ENCODE results near the gene CNTFR.

Gene CNTFR

DNA sequence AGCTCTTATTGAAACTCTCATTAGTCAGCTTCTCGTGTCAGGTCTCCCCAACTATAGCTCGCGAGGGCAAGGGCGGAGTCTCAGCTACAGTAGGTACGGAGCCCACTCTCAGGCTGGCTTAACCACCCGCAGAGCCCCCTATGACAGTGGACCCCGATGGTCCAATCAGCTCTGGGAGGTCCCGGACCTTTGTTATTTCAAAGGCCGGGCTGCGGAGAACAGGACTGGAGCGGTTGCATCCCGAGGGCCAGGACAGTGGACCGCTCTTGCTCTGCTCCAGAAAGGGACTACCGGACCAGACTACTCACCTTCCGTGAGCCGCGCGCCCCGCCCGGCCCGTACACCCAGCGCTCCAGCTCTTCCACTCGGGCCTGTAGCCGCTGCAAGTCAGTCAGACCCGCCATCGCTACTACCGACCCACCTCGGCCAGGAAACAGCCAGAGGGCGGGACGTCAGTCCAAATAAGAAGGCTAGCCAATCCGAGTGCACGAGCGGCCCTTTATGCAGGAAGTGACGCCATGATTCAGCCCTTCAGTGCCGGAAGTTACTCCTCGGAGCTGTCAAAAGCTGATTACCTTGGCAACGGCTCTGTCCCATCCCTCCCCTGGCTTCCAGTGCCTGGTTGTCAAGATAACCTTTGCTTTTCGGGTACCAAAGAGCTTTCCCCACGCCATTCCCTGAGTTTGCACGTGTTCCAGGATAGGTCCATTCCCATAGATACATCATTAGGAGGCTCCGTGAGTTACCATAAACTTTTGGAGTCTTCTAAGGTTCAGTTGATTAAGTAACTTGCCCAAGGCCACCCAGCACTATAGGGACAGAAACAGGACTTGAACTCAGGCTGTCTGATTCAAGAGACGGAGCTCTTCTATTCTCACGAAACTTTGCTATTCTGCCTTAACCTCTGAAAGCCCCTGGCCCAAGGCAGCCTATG is 30.8 kb upstream of the CNTFR start, which contains the start of gene DCTN3:
Gene DCTN3, minus strand, starts transcription at position 435 of the 934 bp plus-strand sequence. Its CDS starts 31 bp downstream, at position 404.
- DNase-seq (ENCODE audit: low read depth), result peak; percentile 92

DNA sequence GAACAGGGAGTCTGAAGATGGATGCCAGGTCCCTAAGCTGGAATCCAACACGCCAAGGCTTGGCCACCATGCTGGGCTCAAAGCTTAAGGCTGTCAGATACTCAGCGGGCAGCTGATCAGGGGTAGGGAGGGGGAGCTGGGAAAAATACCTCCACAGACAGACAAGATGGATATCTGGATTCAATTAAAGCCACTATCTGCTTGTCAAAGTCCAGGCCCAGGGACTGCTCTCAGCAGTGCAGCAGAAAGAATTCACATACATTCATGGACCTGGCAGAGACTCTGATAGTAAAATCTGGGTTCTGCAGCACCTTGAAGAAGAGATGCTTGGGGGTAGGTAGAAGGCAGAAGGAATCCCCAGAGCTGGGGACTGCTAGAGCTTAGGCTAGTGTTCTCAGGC is 25.6 kb upstream of the CNTFR start:
- DNase-seq (ENCODE audit: low read depth), result no peak

DNA sequence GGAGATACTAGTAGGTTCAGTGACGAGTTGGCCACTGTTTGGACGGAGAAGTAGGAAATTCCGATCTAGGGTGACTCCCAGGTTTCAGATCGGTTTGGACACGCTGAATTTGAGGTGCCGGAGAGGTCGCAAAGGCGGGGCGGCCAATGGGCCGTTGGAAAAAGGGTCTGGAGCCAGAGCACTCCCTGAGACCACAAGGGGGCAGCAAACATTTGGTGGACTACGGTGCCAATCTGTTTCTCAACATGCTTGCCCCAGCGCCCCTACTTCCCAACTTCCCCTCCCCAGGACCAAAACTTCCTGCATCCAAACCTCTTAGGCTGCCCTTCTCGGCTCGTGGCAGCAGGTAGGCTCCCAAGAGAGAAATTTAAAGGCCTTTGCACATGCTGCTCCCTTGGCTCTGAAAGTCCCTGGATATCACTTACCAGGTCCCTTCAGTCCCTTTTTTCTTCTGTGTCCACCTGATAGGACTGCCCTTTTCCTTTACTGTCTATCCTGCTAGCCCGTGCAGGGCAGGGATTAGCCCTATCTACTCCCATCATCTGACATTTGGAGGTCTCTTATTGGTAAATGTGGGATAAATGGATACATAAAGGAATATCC is 23.4 kb upstream of the CNTFR start:
- peak; percentile 69 for DNase-seq (ENCODE audit: low read depth)

GRCh38 chr9:34611811-34612787 is 22.6 kb upstream of the CNTFR start, which contains the start of gene RPP25L:
Gene RPP25L, minus strand, starts transcription at chr9:34612097. Its CDS starts 801 bp downstream, at chr9:34611296.
- peak; percentile 56 for DNase-seq (ENCODE audit: low read depth)

GRCh38 chr9:34611251-34611810 is 21.8 kb upstream of the CNTFR start:
- no peak for DNase-seq (ENCODE audit: low read depth)

- DNase-seq (ENCODE audit: low read depth), result no peak
These were observed 21.1 kb upstream of the CNTFR start for GRCh38 chr9:34610434-34611206.

- DNase-seq (ENCODE audit: low read depth), result no peak
These were observed 17.8 kb upstream of the CNTFR start for GRCh38 chr9:34607331-34607730.

- DNase-seq (ENCODE audit: low read depth), result no peak
These were observed 17.4 kb upstream of the CNTFR start for GRCh38 chr9:34606905-34607304.

GRCh38 chr9:34606190-34606589 is 16.7 kb upstream of the CNTFR start:
- no peak for DNase-seq (ENCODE audit: low read depth)

DNA sequence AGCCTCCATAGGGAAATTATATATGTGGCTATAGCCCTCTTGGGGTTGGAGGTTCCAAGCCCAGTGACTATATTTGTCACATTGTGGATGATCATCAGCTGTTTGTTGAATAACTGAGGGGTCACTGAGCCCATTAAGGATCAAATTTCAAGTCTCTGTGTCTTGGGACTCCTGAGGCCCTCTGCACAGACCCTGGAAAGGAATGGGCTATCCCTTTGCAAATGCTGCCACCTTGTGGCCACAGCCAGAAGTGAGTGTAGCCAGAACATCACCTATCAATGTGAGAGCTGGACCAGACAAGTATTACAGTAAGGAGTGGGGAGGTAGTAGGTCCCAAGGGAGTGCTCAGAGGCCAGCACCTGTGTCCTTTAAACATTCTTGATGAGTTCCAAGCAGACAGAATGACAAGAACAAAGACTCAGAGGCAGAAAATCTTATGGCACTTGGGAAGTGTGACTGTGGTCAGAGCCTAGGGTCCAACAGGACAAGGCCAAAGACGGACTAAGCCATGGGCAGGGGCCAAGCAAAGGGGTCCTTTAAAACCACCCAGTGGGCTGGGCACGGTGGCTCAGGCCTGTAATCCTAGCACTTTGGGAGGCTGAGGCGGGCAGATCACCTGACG is 14.2 kb upstream of the CNTFR start:
- peak; percentile 44 for DNase-seq (ENCODE audit: low read depth)

DNA sequence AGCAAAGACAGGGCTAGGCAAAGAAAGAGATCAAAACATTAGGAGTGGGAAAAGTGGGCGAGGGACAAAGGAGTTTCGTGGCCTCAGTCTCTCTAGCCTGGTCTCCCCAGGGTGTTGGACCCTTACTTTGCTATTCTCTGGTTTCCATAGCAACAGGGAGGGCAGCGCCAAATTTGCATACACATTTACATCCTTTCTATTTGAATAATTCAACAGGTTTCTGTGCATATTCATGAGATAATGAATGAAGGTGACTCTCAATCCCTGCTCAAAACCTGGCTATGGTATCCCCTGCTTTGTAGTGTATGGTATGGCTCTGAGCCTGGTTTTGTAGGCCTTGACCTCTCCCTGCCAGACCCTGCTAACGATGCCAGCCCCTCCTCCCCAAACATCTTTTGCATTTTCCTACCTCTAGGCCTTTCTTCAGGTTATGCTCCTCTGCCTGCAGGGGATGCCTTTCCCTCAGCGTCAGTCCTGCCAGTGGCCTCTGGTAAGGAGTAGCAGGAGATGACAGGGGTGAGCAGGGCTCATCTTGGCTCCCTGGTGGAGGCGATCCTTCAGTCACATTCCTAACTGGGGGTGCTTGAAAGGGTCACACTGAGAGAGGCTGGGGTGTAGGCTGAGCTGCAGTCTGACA is 12.5 kb upstream of the CNTFR start:
- no peak for DNase-seq (ENCODE audit: low read depth)

DNA sequence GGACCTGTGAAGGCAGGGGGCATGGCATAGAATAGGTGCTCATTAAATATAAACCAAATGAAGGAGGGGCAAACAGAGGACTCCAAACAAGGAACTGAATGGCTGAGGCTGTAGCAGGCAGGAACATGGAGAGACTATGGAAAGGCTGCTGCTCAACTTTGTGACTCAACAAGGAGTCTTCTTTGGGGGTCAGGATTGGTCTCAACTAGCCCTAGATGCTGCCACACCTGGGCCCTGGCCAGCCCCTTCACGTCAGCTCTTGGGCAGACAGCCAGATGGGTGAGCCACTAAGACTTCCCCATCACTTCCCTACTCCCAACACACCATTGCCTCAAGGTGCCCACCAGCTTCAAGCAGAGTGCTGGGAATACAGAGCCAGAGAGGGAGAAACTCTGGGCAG is 11.4 kb upstream of the CNTFR start:
- DNase-seq (ENCODE audit: low read depth), result no peak

- no peak for DNase-seq (ENCODE audit: low read depth)
These were observed 10.0 kb upstream of the CNTFR start for GRCh38 chr9:34599546-34599945.

GRCh38 chr9:34594177-34594576 is 4.7 kb upstream of the CNTFR start:
- DNase-seq (ENCODE audit: low read depth), result no peak

DNA sequence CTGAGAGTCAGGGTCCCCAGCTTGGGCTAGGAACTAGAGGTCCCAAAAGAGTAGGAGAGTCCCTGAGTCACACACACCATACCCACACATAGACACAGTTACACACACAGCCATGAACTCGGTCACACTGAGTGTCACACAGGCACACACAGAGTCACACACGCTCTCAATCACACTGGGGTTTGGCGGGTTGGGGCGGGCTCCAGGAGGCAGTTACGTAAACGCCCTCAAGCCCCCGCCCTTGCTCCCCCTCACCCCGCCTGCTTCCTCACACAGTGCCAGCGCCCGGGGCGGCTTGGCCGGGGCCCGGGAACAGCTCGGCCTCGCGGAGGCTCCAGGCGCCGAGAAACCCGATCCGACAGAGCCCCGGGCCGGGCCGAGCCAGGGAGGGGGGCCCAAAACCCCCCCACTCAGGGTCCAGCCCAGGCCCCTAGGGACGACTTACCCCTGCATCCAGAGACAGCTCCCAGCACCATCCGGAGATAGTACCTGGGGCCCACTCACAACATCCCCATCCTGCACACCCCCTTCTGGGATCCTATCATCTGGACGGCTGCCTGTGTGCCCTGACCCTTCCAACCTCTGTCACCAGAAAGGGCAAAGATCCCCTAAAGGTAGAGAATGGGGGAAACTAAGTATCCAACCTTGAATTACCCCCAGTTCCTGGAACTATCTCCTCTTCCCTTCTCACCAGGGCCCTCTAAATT is 3.5 kb upstream of the CNTFR start:
- DNase-seq (ENCODE audit: low read depth), result peak; percentile 13

GRCh38 chr9:34591917-34592866 is 2.7 kb upstream of the CNTFR start:
- no peak for DNase-seq (ENCODE audit: low read depth)

DNA sequence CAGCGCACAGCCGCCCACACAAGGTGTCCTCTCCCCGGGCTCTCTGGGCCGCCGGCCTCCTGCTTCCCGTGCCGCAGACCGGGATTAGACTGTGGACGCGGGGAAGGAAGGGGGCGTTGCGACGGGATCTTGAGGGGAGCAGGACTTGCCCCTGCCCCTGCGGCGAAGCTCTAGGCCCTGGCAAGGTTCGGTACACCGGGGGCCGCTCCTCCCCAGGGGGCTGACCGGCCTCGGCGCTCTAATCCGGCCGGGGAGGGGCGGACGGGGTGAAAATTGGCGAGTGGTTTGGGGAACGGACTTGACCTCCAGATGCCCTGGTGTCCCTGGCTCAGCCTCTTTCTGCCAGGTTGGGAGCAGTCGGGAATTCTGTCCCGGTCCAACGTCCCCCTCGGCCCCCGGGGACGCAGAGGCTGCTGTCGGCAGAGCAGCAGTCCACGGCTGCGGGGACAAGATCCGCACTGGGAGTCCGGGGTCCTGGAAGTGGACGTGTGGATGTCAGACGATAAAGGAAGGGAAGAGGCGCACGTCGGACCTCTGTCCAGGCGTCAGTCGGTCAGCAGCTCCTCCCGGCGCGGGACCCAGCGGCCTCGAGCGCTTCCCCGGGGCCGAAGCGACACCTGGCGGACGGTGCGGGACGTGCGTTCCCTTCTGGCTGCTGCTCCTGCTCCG is 1.9 kb upstream of the CNTFR start:
- DNase-seq (ENCODE audit: low read depth), result peak; percentile 53
